Osteocyte (in vitro differentiated cells): ENCODE measurements around the gene CLDN14. TPM values are rescaled to one million over a fixed set of nuclear protein-coding genes. Genes with fewer than 3 reads are reported as not detected.

ENCODE experiments used
- DNase-seq: peaks from one replicate; pipeline ENCODE4 v3.0.0; 2021; ENCODE audit warnings: mixed read lengths; ENCODE audit not compliant: unreplicated experiment; ENCODE audit errors: extremely low spot score
- H3K27ac Mint-ChIP-seq: one replicate; pipeline ENCODE4 v1.8.0; 2021; ENCODE audit warnings: mild to moderate bottlenecking, mixed read lengths; ENCODE audit not compliant: unreplicated experiment
- H3K27me3 Mint-ChIP-seq: one replicate; pipeline ENCODE4 v1.8.0; 2021; ENCODE audit warnings: mixed read lengths; ENCODE audit not compliant: unreplicated experiment
- H3K36me3 Mint-ChIP-seq: one replicate; pipeline ENCODE4 v1.8.0; 2021; ENCODE audit warnings: mixed read lengths; ENCODE audit not compliant: unreplicated experiment
- H3K4me1 Mint-ChIP-seq: one replicate; pipeline ENCODE4 v1.8.0; 2021; ENCODE audit warnings: mixed read lengths; ENCODE audit not compliant: unreplicated experiment
- H3K4me3 Mint-ChIP-seq: one replicate; pipeline ENCODE4 v1.8.0; 2021; ENCODE audit warnings: mild to moderate bottlenecking, moderate library complexity, mixed read lengths; ENCODE audit not compliant: unreplicated experiment
- H3K9me3 Mint-ChIP-seq: one replicate; pipeline ENCODE4 v1.8.0; 2021; ENCODE audit warnings: mixed read lengths; ENCODE audit not compliant: unreplicated experiment
- CTCF ChIP-seq: fragments of 200-600 bp; sonication (generic); IDR thresholded peaks from 2 replicates; pipeline ENCODE4 v1.5.0; 2021; ENCODE audit warnings: antibody characterized with exemption, mild to moderate bottlenecking, moderate library complexity
- total RNA-seq: library from RNA; stranded (reverse); gene quantifications from 2 replicates; pipeline ENCODE4 v1.2.1, GENCODE V29; 2021

CLDN14 gene
- total RNA-seq, 1 donor from 2014 or later, result not detected

- Mint-ChIP-seq H3K36me3 (no peaks in the 10 kb centered on the region), H3K27ac (no peak overlapping the region), H3K4me3 (no peak overlapping the region), H3K9me3 (no peaks in the 10 kb centered on the region), H3K4me1 (peaks cover 2% of the 10 kb centered on the region), H3K27me3 (peaks cover 3% of the 10 kb centered on the region)
- no peak for DNase-seq
- TF ChIP-seq CTCF, result no peak
These were observed 9.3 kb upstream of the CLDN14 start for GRCh38 chr21:36489103-36489775.

- Mint-ChIP-seq H3K27ac (no peak overlapping the region), H3K4me3 (no peak overlapping the region), H3K4me1 (peaks cover 2% of the 10 kb centered on the region), H3K36me3 (no peaks in the 10 kb centered on the region), H3K27me3 (no peaks in the 10 kb centered on the region), H3K9me3 (no peaks in the 10 kb centered on the region)
- TF ChIP-seq CTCF, result no peak
- no peak for DNase-seq
These were observed 7.9 kb upstream of the CLDN14 start for GRCh38 chr21:36487641-36488307.

GRCh38 chr21:36486246-36486645 is 6.3 kb upstream of the CLDN14 start:
- no peak for DNase-seq
- Mint-ChIP-seq H3K4me1 (peaks cover 2% of the 10 kb centered on the region), H3K4me3 (no peak overlapping the region), H3K27ac (no peak overlapping the region), H3K27me3 (no peaks in the 10 kb centered on the region), H3K36me3 (no peaks in the 10 kb centered on the region), H3K9me3 (no peaks in the 10 kb centered on the region)
- no peak for TF ChIP-seq CTCF

GRCh38 chr21:36485476-36485875 is 5.6 kb upstream of the CLDN14 start:
- no peak for DNase-seq
- Mint-ChIP-seq H3K27me3 (no peaks in the 10 kb centered on the region), H3K9me3 (no peaks in the 10 kb centered on the region), H3K27ac (no peak overlapping the region), H3K4me1 (no peaks in the 10 kb centered on the region), H3K36me3 (no peaks in the 10 kb centered on the region), H3K4me3 (no peak overlapping the region)
- TF ChIP-seq CTCF, result no peak

- Mint-ChIP-seq H3K4me3 (no peak overlapping the region), H3K27me3 (no peaks in the 10 kb centered on the region)
- no peak for TF ChIP-seq CTCF
These were observed 3.2 kb upstream of the CLDN14 start for GRCh38 chr21:36483095-36483494.

More at GRCh38 chr21:36483095-36483494, 3.2 kb upstream of the CLDN14 start:
- Mint-ChIP-seq H3K27ac (no peak overlapping the region), H3K9me3 (no peaks in the 10 kb centered on the region), H3K36me3 (no peaks in the 10 kb centered on the region), H3K4me1 (peaks cover 6% of the 10 kb centered on the region)
- DNase-seq, result no peak
